ENCODE measurements around the gene ATP8B1.

- TF ChIP-seq CTCF (IDR thresholded peaks at IDR 0.05), result no peak
- no peak for TF ChIP-seq POLR2A (IDR thresholded peaks at IDR 0.05)
These were observed 14.0 kb downstream of the ATP8B1 start for GRCh38 chr18:57789090-57789489.
